GM20000 (cell line): Measurements from ENCODE around the gene OTOA.
"Not testable (repeated sequence)": the region's sequence is repeated elsewhere in the genome, so short reads cannot be mapped to it uniquely, and the experiment has no call there.

Experiments used
- DNase-seq: peaks from one replicate; pipeline ENCODE4 v3.0.0; 2012; ENCODE audit warnings: low spot score
- CTCF ChIP-seq: IDR thresholded peaks from 2 replicates; pipeline ENCODE4 v1.5.1; 2012; ENCODE audit warnings: mild to moderate bottlenecking, control low read depth; ENCODE audit errors: extremely low read depth, missing control alignments

The OTOA gene

GRCh38 chr16:21666772-21667171 is 3.0 kb downstream of the OTOA start:
- TF ChIP-seq CTCF, result no peak
- no peak for DNase-seq

DNA sequence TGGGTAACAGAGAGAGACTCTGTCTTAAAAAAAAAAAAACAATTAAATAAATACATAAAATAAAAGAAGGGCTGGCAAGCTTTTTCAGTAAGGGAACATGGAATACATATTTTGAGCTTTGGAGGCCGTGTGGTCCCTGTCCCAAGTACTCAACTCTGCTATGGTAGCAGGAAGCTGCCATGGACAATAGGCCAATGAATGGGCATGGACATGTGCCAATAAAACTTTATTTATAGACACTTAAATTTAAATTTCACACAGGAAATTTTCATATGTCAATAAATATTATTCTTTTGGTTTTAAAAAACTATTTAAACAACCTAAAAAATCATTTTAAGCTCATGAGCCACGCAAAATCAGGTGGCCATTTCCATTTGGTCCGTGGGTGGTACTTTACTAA is 3.8 kb downstream of the OTOA start:
- no peak for TF ChIP-seq CTCF
- DNase-seq, result no peak

DNA sequence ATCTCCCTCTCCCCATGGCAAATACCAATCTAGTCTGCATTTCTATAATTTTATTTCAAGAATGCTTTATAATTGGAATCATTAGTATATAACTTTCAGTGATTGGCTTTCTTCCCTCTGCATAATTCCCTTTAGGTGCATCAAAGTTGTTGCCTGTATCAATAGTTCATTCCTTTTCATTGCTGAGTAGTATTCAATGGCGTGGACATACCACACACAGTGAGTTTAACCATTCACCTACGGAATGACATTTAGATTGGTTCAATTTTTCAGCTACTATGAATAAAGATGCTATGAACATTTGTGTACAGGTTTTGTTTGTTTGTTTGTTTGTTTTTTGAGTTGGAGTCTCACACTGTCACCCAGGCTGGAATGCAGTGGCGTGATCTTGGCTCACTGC is 9.7 kb downstream of the OTOA start:
- DNase-seq, result no peak
- TF ChIP-seq CTCF, result no peak

- not testable (repeated sequence) for DNase-seq
These were observed 10.7 kb downstream of the OTOA start for GRCh38 chr16:21674456-21674855.

DNA sequence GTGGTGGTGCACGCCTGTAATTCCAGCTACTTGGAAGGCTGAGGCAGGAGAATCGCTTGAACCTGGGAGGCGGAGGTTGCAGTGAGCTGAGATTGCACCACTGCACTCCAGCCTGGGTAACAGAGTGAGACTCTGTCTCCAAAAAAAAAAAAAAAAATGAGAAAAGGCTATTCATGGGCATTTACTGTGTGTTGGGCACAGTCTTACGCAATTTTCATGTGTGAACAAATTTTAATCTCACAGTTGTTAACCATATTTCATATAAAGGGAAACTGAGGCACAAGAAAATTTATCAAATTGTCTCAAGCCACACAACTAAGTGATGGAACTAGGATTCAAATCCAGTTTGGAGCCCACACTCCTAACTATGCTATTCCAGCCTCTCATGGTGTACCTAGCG is 16.9 kb downstream of the OTOA start:
- DNase-seq, result not testable (repeated sequence)

DNA sequence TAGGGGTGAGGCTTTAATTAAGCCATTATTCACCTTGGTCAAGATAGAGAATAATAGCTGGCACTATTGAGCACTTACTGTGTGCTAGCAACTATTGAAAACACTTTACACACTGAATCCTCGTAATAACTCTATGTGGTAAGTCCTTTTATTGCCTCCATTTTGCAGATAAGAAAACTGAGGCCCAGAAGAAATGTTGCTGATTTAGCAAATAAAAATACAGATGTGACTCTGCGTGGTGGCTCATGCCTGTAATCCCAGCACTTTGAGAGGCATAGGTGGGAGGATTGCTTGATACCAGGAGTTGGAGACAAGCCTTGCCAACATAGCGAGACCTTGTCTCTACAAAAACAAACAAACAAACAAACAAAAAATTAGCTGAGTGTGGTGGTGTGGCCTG is 19.4 kb downstream of the OTOA start:
- no peak for TF ChIP-seq CTCF
- no peak for DNase-seq

DNA sequence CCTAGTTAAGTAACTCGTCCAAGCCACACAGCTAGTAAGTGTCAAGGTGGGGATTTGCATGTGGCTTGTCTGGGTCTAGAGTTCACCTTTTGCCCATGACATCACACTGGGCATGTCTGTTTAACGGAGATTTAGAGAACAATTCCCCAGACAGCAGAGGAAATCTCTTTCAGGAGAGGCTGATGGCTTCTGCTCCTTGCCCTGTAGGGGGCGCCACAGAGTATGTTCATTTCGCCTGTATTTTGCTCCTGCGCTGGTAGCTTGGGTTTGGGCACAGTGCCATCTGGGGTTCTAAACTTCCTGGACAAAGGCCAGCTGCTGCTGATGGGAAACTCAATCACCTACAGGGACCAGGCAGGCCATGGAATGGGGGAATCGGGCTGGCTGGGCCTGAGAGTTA is 20.4 kb downstream of the OTOA start:
- TF ChIP-seq CTCF, result peak; percentile 35
- peak; percentile 21 for DNase-seq

- DNase-seq, result no peak
- TF ChIP-seq CTCF, result no peak
These were observed 21.3 kb downstream of the OTOA start for GRCh38 chr16:21685034-21685455.

- TF ChIP-seq CTCF, result no peak
- no peak for DNase-seq
These were observed 25.3 kb downstream of the OTOA start for GRCh38 chr16:21689107-21689506.

GRCh38 chr16:21690967-21691366 is 27.2 kb downstream of the OTOA start:
- DNase-seq, result not testable (repeated sequence)
